Measurements from ENCODE around the gene MFAP5.

DNA sequence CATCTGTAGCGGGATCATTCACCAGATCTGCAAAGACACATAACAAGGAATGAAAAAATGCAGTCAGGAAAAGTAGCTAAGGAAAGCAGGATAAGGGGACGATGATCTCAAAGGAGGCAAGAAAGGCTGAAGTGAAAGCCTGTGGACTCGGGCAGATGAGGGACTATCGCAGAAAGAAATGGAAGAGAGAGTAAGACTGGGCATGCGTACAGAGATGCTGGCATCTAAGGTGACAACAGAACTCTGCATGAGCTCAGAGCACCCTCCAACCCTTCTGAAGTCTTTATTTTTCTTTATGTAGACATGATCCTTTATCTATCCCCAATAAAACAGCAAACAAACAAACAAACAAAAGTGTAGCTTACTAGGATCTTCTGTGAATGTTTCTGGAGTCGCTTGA lies 7.2 kb downstream of the MFAP5 start:
- TF ChIP-seq HDGF (IDR thresholded peaks at IDR 0.05; ENCODE audit: borderline replicate concordance) (no peak), ARNT (IDR thresholded peaks at IDR 0.05) (no peak), FOXA1 (IDR thresholded peaks at IDR 0.05) (no peak), CTBP1 (IDR thresholded peaks at IDR 0.05; ENCODE audit: borderline replicate concordance) (no peak), BHLHE40 (IDR thresholded peaks at IDR 0.05; ENCODE audit: borderline replicate concordance) (no peak)

All from HEK293T (cell line).